CD4-positive, alpha-beta T cell treated with Interleukin-15 for 1 hour (primary cell): Measurements from ENCODE around the gene PAQR7.

Experiments
- DNase-seq: peaks from one replicate; pipeline ENCODE4 v3.0.0-alpha.2; 2020

The PAQR7 gene

GRCh38 chr1:25871704-25872494 is 3.6 kb downstream of the PAQR7 start:
- no peak for DNase-seq

- DNase-seq: no peak
These were observed 4.3 kb downstream of the PAQR7 start for GRCh38 chr1:25871086-25871703.

GRCh38 chr1:25870614-25871013 is 4.9 kb downstream of the PAQR7 start:
- DNase-seq: no peak

- DNase-seq: no peak
These were observed 5.5 kb downstream of the PAQR7 start for GRCh38 chr1:25869909-25870606.

GRCh38 chr1:25867210-25867991 is 8.1 kb downstream of the PAQR7 start:
- DNase-seq: no peak

GRCh38 chr1:25866288-25866687 is 9.2 kb downstream of the PAQR7 start:
- DNase-seq: no peak

- no peak for DNase-seq
These were observed 11.1 kb downstream of the PAQR7 start for GRCh38 chr1:25864434-25864833.

- no peak for DNase-seq
These were observed 11.8 kb downstream of the PAQR7 start for GRCh38 chr1:25863486-25864262.

GRCh38 chr1:25862785-25863485 is 12.6 kb downstream of the PAQR7 start:
- no peak for DNase-seq

GRCh38 chr1:25861316-25862286 is 13.9 kb downstream of the PAQR7 start:
- peak; percentile 25 for DNase-seq

- DNase-seq: peak; percentile 90
These were observed 16.4 kb downstream of the PAQR7 start, which contains the start of gene AUNIP for GRCh38 chr1:25858906-25859789. TSS of gene AUNIP (minus strand) at chr1:25859457. CDS start at chr1:25859357, 100 bp downstream.

- DNase-seq: no peak
These were observed 17.0 kb downstream of the PAQR7 start for GRCh38 chr1:25858494-25858893.

- no peak for DNase-seq
These were observed 18.7 kb downstream of the PAQR7 start for GRCh38 chr1:25856856-25857255.

- no peak for DNase-seq
These were observed 21.0 kb downstream of the PAQR7 start for GRCh38 chr1:25854554-25854953.

- DNase-seq: no peak
These were observed 27.0 kb downstream of the PAQR7 start for GRCh38 chr1:25848531-25848930.

GRCh38 chr1:25847929-25848328 is 27.6 kb downstream of the PAQR7 start:
- no peak for DNase-seq

- DNase-seq: no peak
These were observed 29.8 kb downstream of the PAQR7 start for GRCh38 chr1:25845664-25846063.

GRCh38 chr1:25844536-25845337 is 30.8 kb downstream of the PAQR7 start:
- no peak for DNase-seq
